NCI-H1417 treated with DMSO at 0.1 percent for 48 hours (cell line): ENCODE results near the gene SUZ12.
"Not testable (repeated sequence)": the region's sequence is repeated elsewhere in the genome, so short reads cannot be mapped to it uniquely, and the experiment has no call there.

Experiments
- DNase-seq: peaks from one replicate; lab custom pipeline; 2025; lab: John Stamatoyannopoulos, UW

The SUZ12 gene

GRCh38 chr17:32041306-32041875, 104.6 kb downstream of the SUZ12 start:
- not testable (repeated sequence) for DNase-seq

GRCh38 chr17:32042266-32042665, 105.5 kb downstream of the SUZ12 start:
- DNase-seq = not testable (repeated sequence)

- not testable (repeated sequence) for DNase-seq
These were observed 108.8 kb downstream of the SUZ12 start for GRCh38 chr17:32045611-32046010.

- DNase-seq = not testable (repeated sequence)
These were observed 110.9 kb downstream of the SUZ12 start for GRCh38 chr17:32047663-32048062.
